Astrocyte of the cerebellum (primary cell): Measurements from ENCODE around the gene FOXP1.
"Not testable (repeated sequence)": the region's sequence is repeated elsewhere in the genome, so short reads cannot be mapped to it uniquely, and the experiment has no call there.

Experiments used
- DNase-seq: peaks from one replicate; pipeline ENCODE4 v3.0.0-alpha.2; 2011; ENCODE audit warnings: low read depth
- H3K4me3 ChIP-seq: 2 replicates; pipeline ENCODE4 v1.5.1; 2011; ENCODE audit warnings: mild to moderate bottlenecking, low read depth, low read length, moderate library complexity
- in situ Hi-C: cut with HindIII; loops from 2 replicates; pipeline ENCODE4 v1.10.0; 2017; ENCODE audit warnings: low sequenced_read_pairs
- TF ChIP-seq, protein P1 (sequence below): IDR thresholded peaks from 2 replicates; pipeline ENCODE4 v1.5.1; 2012; ENCODE audit warnings: low read length, low read depth, moderate library complexity, mild to moderate bottlenecking; ENCODE audit errors: missing control alignments

Gene FOXP1

DNA sequence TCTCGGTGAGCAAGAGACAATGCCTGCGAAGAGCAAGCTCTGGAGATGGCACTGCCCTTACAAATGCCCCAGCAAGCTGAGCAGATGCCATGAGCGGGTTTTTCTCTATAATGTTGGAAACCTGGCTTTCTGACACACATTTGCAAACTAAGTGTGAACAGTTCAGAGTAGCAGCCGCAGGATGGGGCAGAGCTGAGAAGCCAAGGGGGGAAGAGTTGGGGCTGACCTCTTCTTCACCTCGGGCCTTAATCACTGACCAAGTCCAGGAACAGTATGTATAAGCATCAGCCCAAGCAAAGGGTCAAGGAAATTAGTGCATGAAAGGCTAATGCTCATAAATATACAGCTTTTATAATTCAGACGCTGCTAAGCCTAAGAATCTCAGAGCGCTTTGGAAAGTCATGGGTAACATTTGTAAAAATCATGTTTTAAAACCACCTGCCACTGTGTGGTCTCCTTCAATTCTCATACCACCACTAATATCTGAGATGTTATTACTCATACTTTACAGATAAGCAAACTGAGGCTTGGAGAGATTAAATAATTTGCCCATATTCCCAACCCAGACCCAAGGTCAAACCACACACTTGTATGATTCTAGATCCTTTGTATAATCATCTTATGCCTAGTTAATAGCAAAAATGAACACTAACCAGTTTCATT lies 603.4 kb downstream of the FOXP1 start:
- TF ChIP-seq, protein P1, sequence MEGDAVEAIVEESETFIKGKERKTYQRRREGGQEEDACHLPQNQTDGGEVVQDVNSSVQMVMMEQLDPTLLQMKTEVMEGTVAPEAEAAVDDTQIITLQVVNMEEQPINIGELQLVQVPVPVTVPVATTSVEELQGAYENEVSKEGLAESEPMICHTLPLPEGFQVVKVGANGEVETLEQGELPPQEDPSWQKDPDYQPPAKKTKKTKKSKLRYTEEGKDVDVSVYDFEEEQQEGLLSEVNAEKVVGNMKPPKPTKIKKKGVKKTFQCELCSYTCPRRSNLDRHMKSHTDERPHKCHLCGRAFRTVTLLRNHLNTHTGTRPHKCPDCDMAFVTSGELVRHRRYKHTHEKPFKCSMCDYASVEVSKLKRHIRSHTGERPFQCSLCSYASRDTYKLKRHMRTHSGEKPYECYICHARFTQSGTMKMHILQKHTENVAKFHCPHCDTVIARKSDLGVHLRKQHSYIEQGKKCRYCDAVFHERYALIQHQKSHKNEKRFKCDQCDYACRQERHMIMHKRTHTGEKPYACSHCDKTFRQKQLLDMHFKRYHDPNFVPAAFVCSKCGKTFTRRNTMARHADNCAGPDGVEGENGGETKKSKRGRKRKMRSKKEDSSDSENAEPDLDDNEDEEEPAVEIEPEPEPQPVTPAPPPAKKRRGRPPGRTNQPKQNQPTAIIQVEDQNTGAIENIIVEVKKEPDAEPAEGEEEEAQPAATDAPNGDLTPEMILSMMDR: no peak
- DNase-seq: no peak
- no peak overlapping the region for H3K4me3 ChIP-seq
- in situ Hi-C loops: no loop called here

DNA sequence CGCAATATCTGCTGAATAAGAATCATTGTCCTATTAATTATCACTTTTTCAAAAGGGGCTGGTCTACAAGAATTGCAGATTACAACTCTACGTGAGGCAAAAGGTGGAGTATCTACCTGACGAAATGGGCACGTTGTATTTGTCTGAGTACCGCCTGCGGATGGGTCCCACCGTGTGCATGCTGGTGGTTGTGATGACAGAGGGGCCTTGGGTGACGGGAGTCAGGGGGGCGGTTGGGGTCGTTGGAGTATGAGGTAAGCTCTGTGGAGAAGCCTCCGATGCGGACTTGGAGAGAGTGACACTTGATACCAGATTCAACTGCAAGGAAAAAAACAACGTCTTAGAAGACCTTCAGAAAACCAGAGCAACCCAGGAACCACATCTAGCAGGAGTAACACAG lies 605.8 kb downstream of the FOXP1 start:
- no peak overlapping the region for H3K4me3 ChIP-seq
- in situ Hi-C loops: no loop called here
- TF ChIP-seq, protein P1: no peak
- no peak for DNase-seq

DNA sequence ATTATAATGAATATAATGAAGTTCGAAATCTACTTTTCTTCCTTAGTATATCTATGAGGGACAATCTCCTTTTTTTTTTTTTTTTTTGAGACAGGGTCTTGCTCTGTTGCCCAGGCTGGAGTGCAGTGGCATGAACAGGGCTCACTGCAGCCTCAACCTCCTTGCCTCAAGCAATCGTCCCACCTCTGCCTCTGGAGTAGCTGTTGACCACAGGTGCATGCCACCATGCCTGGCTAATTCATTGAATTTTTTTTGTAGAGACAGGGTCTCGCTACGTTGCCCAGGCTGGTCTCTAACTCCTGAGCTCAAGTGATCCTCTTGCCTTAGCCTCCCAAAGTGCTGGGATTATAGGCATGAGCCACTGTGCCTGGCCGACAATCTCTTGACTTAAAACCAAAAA lies 607.5 kb downstream of the FOXP1 start:
- in situ Hi-C loops, DNase-seq, H3K4me3 ChIP-seq: not testable (repeated sequence)

DNA sequence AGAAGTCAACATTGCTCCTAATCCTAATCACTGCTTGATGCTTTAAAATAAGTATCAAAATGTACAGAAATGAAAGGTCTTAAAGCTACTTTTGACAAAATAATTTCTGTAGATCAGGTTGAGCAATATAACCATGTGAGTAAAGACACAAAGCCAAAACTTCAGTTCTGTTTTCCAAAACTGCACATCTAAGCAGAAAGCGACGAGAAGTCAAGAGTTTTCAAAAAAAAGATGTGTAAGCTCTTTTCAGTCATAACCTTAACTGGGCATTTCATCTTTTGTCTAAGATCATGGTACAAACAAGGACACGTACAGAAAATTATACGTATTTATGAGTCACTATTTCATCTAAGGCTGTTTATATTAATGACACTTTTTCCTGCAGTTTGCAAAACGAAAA lies 608.8 kb downstream of the FOXP1 start:
- in situ Hi-C loops: no loop called here
- H3K4me3 ChIP-seq: no peak overlapping the region
- TF ChIP-seq, protein P1: no peak
- no peak for DNase-seq

DNA sequence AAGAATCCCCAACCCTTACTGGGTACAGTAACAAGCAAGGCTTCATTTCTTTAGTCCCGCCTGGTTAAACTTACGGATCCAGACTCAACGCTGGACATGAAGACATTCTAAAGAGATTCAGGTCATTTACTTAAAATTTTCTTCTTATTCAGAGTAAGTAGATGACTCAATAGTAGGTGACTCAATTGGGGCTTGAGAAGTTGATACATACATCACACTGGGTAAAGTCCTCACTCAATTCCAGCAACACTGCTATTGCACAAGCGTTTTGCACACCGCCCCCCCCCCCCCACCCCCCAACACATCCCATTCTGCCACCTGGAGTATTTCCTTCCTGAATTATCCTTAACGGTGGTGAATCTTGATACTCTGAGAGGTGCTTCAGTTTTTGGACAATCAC lies 610.0 kb downstream of the FOXP1 start:
- in situ Hi-C loops: no loop called here
- TF ChIP-seq, protein P1: no peak
- no peak for DNase-seq
- H3K4me3 ChIP-seq: no peak overlapping the region

DNA sequence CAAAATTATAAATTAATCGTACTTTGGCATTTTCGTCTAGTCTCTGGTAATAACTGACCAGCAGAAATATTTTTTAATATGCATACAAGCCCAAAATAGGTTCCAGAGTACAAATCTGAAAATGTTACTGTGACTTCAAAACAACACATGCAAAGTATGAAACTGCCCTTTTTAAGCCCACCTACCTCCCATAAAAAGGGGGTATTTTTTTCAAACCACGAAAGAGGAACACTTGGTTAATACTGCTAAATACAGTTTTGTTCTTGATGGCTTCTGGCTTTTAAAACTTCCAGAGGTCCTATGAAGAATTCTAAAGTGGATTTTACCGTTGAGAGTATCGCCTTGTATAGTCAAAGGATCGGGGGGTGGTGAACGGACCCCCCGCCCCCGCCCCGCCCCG lies 610.7 kb downstream of the FOXP1 start:
- no peak for DNase-seq
- in situ Hi-C loops: no loop called here
- no peak overlapping the region for H3K4me3 ChIP-seq
- TF ChIP-seq, protein P1: no peak

DNA sequence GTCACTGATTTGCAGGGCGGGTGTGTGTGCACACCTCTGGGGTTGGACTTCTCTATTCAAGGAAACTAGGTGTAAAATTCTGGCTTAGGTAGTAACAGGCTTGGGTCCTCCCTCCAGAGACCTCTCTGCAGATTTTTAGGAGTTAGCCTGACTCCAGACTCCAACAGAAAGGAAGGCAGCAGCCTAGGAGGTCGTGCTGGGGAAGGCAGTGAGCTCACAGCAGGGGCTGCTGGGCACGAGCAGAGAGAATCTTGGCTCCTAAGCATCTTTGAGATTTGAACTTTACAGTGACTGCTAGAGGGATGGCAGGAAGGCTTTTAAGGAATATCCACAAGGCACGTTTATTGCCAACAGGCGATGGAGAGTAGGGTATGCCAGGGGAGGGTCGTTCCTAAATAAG lies 612.6 kb downstream of the FOXP1 start:
- no peak overlapping the region for H3K4me3 ChIP-seq
- no peak for DNase-seq
- TF ChIP-seq, protein P1: no peak
- in situ Hi-C loops: no loop called here
